Stimulated activated CD8-positive, alpha-beta memory T cell treated with anti-CD3 and anti-CD28 coated beads, Interleukin-12 subunit alpha, Interleukin-12 subunit beta, amount 100 ng/mL, for 4 hours (primary cell): Measurements from ENCODE around the gene APEH.

Experiments used
- DNase-seq: peaks from one replicate; pipeline ENCODE4 v3.0.0-alpha.2; 2020; ENCODE audit warnings: low read depth

Gene APEH

GRCh38 chr3:49650637-49651036, 23.5 kb upstream of the APEH start:
- no peak for DNase-seq

GRCh38 chr3:49652218-49652902, 21.8 kb upstream of the APEH start:
- DNase-seq: no peak

- no peak for DNase-seq
Observed at GRCh38 chr3:49652903-49653415, 21.2 kb upstream of the APEH start.

- DNase-seq: no peak
Observed at GRCh38 chr3:49653621-49654020, 20.5 kb upstream of the APEH start.

- no peak for DNase-seq
Observed at GRCh38 chr3:49654176-49654825, 19.9 kb upstream of the APEH start.

GRCh38 chr3:49654955-49655556, 19.1 kb upstream of the APEH start:
- DNase-seq: no peak

GRCh38 chr3:49655731-49656285, 18.3 kb upstream of the APEH start:
- no peak for DNase-seq

GRCh38 chr3:49656541-49657112, 17.5 kb upstream of the APEH start:
- DNase-seq: no peak

- no peak for DNase-seq
Observed at GRCh38 chr3:49657208-49657915, 16.8 kb upstream of the APEH start.

GRCh38 chr3:49658711-49659110, 15.4 kb upstream of the APEH start:
- DNase-seq: no peak

GRCh38 chr3:49659756-49660155, 14.4 kb upstream of the APEH start:
- no peak for DNase-seq

- no peak for DNase-seq
Observed at GRCh38 chr3:49661281-49661680, 12.9 kb upstream of the APEH start.

- DNase-seq: no peak
Observed at GRCh38 chr3:49662021-49662420, 12.1 kb upstream of the APEH start.

GRCh38 chr3:49662720-49663413, 11.3 kb upstream of the APEH start:
- DNase-seq: no peak

GRCh38 chr3:49663831-49664230, 10.3 kb upstream of the APEH start:
- DNase-seq: no peak

- no peak for DNase-seq
Observed at GRCh38 chr3:49664300-49664699, 9.9 kb upstream of the APEH start.

GRCh38 chr3:49665822-49666519, 8.2 kb upstream of the APEH start:
- no peak for DNase-seq

GRCh38 chr3:49666592-49666991, 7.6 kb upstream of the APEH start:
- DNase-seq: no peak

- no peak for DNase-seq
Observed at GRCh38 chr3:49667701-49668413, 6.3 kb upstream of the APEH start.

GRCh38 chr3:49668414-49668797, 5.7 kb upstream of the APEH start:
- DNase-seq: no peak
